Measurements from ENCODE around the gene CTNND2.
"Not testable (repeated sequence)": the region's sequence is repeated elsewhere in the genome, so short reads cannot be mapped to it uniquely, and the experiment has no call there.

CTNND2 gene

GRCh38 chr5:11857391-11857790 lies 46.9 kb downstream of the CTNND2 start:
- no peak for DNase-seq

- no peak for DNase-seq
Observed at GRCh38 chr5:11854936-11855335, 49.3 kb downstream of the CTNND2 start.

GRCh38 chr5:11853796-11854195 lies 50.5 kb downstream of the CTNND2 start:
- no peak for DNase-seq

GRCh38 chr5:11853140-11853539 lies 51.1 kb downstream of the CTNND2 start:
- DNase-seq = no peak

GRCh38 chr5:11852717-11853087 lies 51.5 kb downstream of the CTNND2 start:
- no peak for DNase-seq

- DNase-seq = no peak
Observed at GRCh38 chr5:11851965-11852716, 52.1 kb downstream of the CTNND2 start.

- DNase-seq = no peak
Observed at GRCh38 chr5:11851416-11851815, 52.8 kb downstream of the CTNND2 start.

- not testable (repeated sequence) for DNase-seq
Observed at GRCh38 chr5:11828566-11828965, 75.7 kb downstream of the CTNND2 start.

GRCh38 chr5:11822598-11822997 lies 81.6 kb downstream of the CTNND2 start:
- no peak for DNase-seq

- DNase-seq = no peak
Observed at GRCh38 chr5:11815916-11816315, 88.3 kb downstream of the CTNND2 start.

- no peak for DNase-seq
Observed at GRCh38 chr5:11815481-11815880, 88.8 kb downstream of the CTNND2 start.

GRCh38 chr5:11814373-11814772 lies 89.9 kb downstream of the CTNND2 start:
- no peak for DNase-seq

GRCh38 chr5:11809407-11809806 lies 94.8 kb downstream of the CTNND2 start:
- no peak for DNase-seq

- no peak for DNase-seq
Observed at GRCh38 chr5:11803436-11803835, 100.8 kb downstream of the CTNND2 start.

GRCh38 chr5:11801061-11801460 lies 103.2 kb downstream of the CTNND2 start:
- DNase-seq = no peak

- no peak for DNase-seq
Observed at GRCh38 chr5:11797132-11797531, 107.1 kb downstream of the CTNND2 start.

GRCh38 chr5:11793396-11793795 lies 110.8 kb downstream of the CTNND2 start:
- DNase-seq = no peak

GRCh38 chr5:11792621-11793020 lies 111.6 kb downstream of the CTNND2 start:
- DNase-seq = no peak

- DNase-seq = no peak
Observed at GRCh38 chr5:11791792-11792191, 112.5 kb downstream of the CTNND2 start.

- DNase-seq = no peak
Observed at GRCh38 chr5:11790201-11790600, 114.0 kb downstream of the CTNND2 start.

GRCh38 chr5:11785771-11786352 lies 118.4 kb downstream of the CTNND2 start:
- no peak for DNase-seq

GRCh38 chr5:11780641-11781345 lies 123.5 kb downstream of the CTNND2 start:
- no peak for DNase-seq

GRCh38 chr5:11777096-11777495 lies 127.2 kb downstream of the CTNND2 start:
- no peak for DNase-seq

- DNase-seq = no peak
Observed at GRCh38 chr5:11770310-11770709, 133.9 kb downstream of the CTNND2 start.

Measured in T-helper 1 cell (primary cell).